ENCODE results near the gene DAGLA.

DNA sequence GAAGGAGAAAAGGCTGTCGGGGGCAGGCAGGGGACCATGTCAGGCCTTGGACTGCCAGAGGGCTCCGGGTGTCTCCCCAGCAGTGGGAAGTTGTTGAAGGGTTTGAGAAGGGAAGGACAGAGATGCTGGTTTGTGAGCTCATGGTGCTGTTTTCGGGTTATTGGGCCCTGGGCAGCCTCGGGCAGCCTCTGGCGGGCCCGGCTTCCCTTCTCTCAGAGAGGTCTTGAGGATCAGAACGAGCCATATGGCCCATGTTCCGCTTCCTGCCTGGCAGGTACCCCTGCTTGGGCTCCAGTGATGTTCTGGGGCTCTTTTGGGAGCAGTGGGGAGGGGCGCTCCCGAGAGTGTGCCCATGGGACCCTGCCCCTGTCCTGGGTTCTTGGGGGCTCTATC is 82.0 kb downstream of the DAGLA start:
- TF ChIP-seq CTCF (IDR thresholded peaks at IDR 0.05) (no peak), POLR2A (IDR thresholded peaks at IDR 0.05) (no peak)
